Measurements from ENCODE around the gene DYTN.

The DYTN gene

GRCh38 chr2:206683546-206683945 is 34.6 kb downstream of the DYTN start:
- no peaks in the 10 kb centered on the region for H3K36me3 Mint-ChIP-seq
- H3K9me3 Mint-ChIP-seq = no peaks in the 10 kb centered on the region
- H3K27ac Mint-ChIP-seq = no peak overlapping the region
- no peak for DNase-seq
- no peak for ATAC-seq (replicated peaks)
- H3K4me1 Mint-ChIP-seq = no peaks in the 10 kb centered on the region
- peaks cover 9 to 21% of the 10 kb centered on the region in 2 donors for H3K27me3 Mint-ChIP-seq
- H3K4me3 Mint-ChIP-seq = no peak overlapping the region

- Mint-ChIP-seq H3K9me3 (no peaks in the 10 kb centered on the region), H3K27ac (no peak overlapping the region), H3K36me3 (no peaks in the 10 kb centered on the region), H3K4me1 (no peaks in the 10 kb centered on the region), H3K27me3 (peaks cover 9 to 17% of the 10 kb centered on the region in 2 donors), H3K4me3 (no peak overlapping the region)
- ATAC-seq (replicated peaks) (no peak), DNase-seq (no peak)
Measured at GRCh38 chr2:206670531-206671319, 47.5 kb downstream of the DYTN start.

DNA sequence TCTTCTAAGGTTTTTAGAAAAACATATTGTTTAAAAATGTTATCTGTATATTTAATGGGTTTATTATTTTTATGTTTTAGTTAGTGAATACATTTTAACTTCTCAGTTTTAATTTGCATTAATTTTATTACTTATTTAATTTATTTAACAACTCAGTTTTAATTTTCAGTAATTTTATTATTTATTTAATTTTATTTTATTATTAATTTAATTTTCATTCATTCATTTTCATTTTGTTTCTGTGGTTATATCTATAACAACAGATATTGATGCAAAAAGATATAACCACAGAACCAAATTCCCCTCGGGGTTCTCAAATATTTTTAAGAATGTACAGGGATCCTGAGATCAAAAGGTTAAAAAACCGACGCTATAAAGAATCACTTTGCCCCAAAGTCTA is 52.9 kb downstream of the DYTN start:
- DNase-seq = no peak
- no peak overlapping the region for H3K4me3 Mint-ChIP-seq
- no peaks in the 10 kb centered on the region for H3K4me1 Mint-ChIP-seq
- no peaks in the 10 kb centered on the region for H3K36me3 Mint-ChIP-seq
- no peak overlapping the region for H3K27ac Mint-ChIP-seq
- no peaks in the 10 kb centered on the region for H3K9me3 Mint-ChIP-seq
- ATAC-seq (replicated peaks) = no peak
- H3K27me3 Mint-ChIP-seq = peaks cover 17 to 19% of the 10 kb centered on the region in 2 donors

DNA sequence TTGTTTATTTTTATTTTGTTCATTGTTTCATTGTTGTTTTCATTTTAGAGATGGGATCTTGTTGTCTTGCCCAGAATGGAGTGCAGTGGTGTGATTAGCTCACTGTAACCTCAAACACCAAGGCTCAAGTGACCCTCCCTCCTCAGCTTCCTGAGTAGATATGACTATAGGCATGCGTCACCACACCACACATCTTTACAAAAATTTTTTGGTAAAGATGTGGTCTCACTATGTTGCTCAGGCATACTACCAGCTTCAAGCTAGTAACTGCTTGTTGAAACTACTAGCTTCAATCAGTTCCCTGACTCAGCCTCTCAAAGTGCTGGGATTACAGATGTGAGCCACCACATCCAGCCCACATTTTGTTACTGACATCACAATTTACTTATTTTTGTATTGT is 61.1 kb downstream of the DYTN start:
- ATAC-seq (replicated peaks) (no peak), DNase-seq (no peak)
- Mint-ChIP-seq H3K36me3 (no peaks in the 10 kb centered on the region), H3K27me3 (peaks cover 6 to 10% of the 10 kb centered on the region in 2 donors), H3K4me1 (no peaks in the 10 kb centered on the region), H3K27ac (no peak overlapping the region), H3K4me3 (no peak overlapping the region), H3K9me3 (peaks cover 8 to 9% of the 10 kb centered on the region in 2 donors)

DNA sequence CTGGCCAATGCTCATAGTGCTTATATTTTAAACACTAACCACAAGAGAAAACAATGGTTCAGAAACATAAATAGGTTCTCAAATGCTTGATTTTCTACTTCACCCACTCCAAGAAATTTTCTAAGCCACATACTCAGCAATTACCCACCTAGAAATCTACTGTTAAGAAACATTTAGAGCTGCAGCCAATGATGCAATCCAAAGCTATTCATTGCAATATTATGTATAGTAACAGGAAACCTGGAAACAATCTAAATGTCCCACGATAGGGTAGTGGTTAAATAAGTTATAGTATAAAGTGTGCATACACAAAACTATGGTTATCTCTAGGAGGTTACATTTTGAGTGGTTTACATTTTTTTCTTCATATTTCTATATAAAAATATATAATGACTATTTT is 70.2 kb downstream of the DYTN start:
- Mint-ChIP-seq H3K4me3 (no peak overlapping the region), H3K27me3 (peaks cover 6 to 11% of the 10 kb centered on the region in 2 donors), H3K27ac (no peak overlapping the region), H3K36me3 (no peaks in the 10 kb centered on the region), H3K4me1 (no peaks in the 10 kb centered on the region), H3K9me3 (no peaks in the 10 kb centered on the region)
- DNase-seq (no peak), ATAC-seq (replicated peaks) (no peak)

DNA sequence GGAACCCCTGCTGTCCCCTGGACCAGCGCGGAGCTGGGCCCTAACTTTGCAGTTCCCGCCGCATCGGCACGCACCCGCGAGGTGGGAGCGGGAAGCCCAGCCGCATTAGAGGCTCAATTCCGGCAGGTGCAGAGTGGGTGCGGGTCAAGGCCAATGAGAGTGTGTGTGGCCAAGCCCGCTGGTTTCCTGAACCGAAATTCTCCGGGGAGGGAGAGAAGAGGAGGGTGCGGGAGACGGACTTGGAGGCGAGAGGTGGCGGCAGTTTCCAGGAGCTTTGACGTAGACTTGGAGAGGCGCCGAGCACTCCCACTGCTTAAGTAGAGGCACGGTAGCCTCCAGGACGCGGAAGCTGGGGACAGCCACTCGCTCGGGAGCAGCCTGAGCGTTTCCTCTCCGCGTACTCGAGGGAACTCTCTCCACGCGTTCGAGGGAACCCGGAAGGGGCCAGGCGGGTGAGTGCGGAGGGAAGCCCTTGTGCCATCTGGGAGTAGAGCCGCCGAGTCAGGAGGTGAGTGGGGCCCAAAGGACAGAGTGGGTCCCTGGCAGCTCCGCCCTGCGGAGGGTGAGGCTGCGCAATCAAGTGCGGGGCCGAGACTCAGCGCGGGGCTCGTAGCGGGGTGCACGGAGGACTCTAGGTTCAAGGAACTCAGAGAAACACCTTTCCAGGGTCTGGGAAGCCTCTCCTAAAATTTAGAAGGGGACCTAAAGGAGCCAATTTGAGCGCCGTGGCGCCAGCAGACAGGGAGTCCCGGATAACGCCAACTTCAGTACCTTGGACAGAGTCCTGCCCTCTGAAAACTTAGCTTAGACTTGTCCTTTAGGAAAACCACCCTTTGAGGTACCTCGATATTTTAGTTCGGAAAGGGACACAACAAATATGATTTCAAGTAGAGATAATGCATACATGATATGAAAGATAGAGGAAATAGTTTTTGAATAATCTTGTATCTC is 75.8 kb downstream of the DYTN start, which contains the start of gene FAM237A:
Gene FAM237A (plus strand): TSS at position 413 of the 951 bp plus-strand sequence. CDS start 1,750 bp downstream, outside the sequence.
- H3K27me3 Mint-ChIP-seq = peaks cover 10 to 15% of the 10 kb centered on the region in 2 donors
- DNase-seq (no peak), ATAC-seq (replicated peaks) (no peak)
- H3K4me1 Mint-ChIP-seq = no peaks in the 10 kb centered on the region
- H3K9me3 Mint-ChIP-seq = no peaks in the 10 kb centered on the region
- no peak within 1 kb of the TSS for H3K4me3 Mint-ChIP-seq
- H3K36me3 Mint-ChIP-seq = no peaks in the 10 kb centered on the region
- no peak within 1 kb of the TSS for H3K27ac Mint-ChIP-seq

DNA sequence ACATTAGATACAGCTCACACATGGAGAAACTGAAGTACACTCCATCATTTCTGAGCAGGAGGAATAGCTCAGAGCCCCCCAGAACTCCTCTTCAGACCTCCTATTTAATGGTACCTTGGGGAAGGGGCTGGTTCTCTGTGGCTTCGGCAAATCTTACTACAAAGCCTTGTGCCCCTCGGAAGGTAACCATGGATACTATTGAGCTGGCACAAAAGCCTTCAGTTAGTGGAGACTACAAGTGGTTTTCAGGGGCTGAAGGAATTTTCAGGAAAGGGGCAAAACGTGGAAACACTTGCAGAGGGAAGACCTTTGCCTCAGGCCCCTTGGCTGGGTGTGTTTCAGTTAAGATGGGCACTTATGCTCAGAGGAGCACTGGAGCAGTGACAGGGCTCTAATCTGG is 77.0 kb downstream of the DYTN start:
- H3K27ac Mint-ChIP-seq = no peak overlapping the region
- no peaks in the 10 kb centered on the region for H3K4me1 Mint-ChIP-seq
- peaks cover 6 to 15% of the 10 kb centered on the region in 2 donors for H3K27me3 Mint-ChIP-seq
- no peak for DNase-seq
- no peaks in the 10 kb centered on the region for H3K36me3 Mint-ChIP-seq
- no peaks in the 10 kb centered on the region for H3K9me3 Mint-ChIP-seq
- no peak overlapping the region for H3K4me3 Mint-ChIP-seq
- ATAC-seq (replicated peaks) = no peak

DNA sequence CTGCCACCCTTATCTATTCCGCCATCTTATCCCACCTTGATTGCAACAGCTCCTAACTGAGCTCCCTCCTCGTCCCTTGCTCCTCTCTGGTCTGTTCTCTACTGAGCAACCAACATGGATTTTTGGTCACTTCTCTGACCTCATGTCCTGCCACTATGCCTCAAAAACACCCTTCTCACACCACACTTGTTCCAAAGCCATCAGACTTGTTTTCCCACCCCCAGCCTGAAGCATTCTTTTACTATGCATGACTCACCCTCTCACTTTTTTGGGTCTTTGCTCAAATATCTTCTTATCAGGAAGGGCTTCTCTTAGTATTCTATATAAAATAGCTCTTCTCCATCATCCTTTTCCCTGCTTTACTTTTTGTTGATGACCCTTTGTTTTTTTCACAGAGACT is 78.6 kb downstream of the DYTN start:
- Mint-ChIP-seq H3K4me1 (no peaks in the 10 kb centered on the region), H3K9me3 (no peaks in the 10 kb centered on the region), H3K27me3 (peaks cover 6 to 12% of the 10 kb centered on the region in 2 donors), H3K36me3 (no peaks in the 10 kb centered on the region), H3K4me3 (no peak overlapping the region), H3K27ac (no peak overlapping the region)
- DNase-seq (no peak), ATAC-seq (replicated peaks) (no peak)

- Mint-ChIP-seq H3K9me3 (no peaks in the 10 kb centered on the region), H3K4me1 (no peaks in the 10 kb centered on the region), H3K4me3 (no peak overlapping the region), H3K27me3 (peaks cover 5 to 7% of the 10 kb centered on the region in 2 donors), H3K27ac (no peak overlapping the region), H3K36me3 (no peaks in the 10 kb centered on the region)
- ATAC-seq (replicated peaks) (no peak), DNase-seq (no peak)
Measured at GRCh38 chr2:206635015-206635414, 83.2 kb downstream of the DYTN start.

DNA sequence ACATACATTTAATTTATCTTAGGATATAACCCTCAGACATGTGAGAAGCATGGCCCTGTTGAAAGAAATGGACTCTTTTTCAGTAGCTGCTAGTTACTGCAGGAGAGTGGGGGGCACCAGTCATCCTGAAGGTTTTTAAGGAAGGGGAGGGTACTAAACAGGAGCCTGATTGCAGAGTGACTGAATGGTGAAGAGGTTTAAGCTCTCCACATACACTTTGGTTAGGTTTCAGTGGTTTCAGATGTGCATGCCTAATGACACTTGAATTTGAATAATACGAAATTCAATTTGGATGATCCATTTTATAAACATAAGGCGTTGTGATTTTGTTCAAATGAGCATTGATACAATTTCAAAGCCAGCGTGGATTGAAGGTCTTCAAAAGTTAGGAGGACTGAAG is 86.9 kb downstream of the DYTN start:
- no peak overlapping the region for H3K4me3 Mint-ChIP-seq
- ATAC-seq (replicated peaks) = no peak
- peaks cover 0 to 2% of the 10 kb centered on the region in 2 donors for H3K9me3 Mint-ChIP-seq

DNA sequence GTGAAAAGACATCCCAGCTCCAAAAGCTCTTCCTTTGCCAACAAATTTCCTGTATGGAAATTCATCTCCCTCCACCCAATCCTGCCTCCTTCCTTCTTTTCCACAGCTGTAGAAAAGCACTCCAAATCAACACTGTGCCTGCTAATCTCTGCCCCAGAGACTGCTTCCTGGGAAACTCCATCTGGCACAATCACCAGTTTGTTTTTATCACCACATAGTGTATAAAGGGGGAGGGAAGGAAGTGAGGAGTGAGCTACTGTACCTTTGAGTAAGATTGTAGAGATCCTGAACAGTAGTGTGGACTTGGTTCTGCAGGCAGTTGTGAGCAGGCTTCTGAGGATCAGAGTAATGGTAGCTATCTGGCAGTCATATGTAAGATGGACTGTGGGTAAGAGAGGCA is 90.6 kb downstream of the DYTN start:
- DNase-seq = no peak
- Mint-ChIP-seq H3K36me3 (no peaks in the 10 kb centered on the region), H3K27ac (no peak overlapping the region), H3K27me3 (peaks cover 7 to 21% of the 10 kb centered on the region in 2 donors), H3K9me3 (peaks cover 0 to 2% of the 10 kb centered on the region in 2 donors), H3K4me1 (no peaks in the 10 kb centered on the region), H3K4me3 (no peak overlapping the region)
- no peak for ATAC-seq (replicated peaks)

More for the DNA sequence above, 86.9 kb downstream of the DYTN start:
- no peak overlapping the region for H3K27ac Mint-ChIP-seq
- DNase-seq = no peak
- H3K4me1 Mint-ChIP-seq = no peaks in the 10 kb centered on the region
- no peaks in the 10 kb centered on the region for H3K36me3 Mint-ChIP-seq
- peaks cover 7 to 21% of the 10 kb centered on the region in 2 donors for H3K27me3 Mint-ChIP-seq

DNA sequence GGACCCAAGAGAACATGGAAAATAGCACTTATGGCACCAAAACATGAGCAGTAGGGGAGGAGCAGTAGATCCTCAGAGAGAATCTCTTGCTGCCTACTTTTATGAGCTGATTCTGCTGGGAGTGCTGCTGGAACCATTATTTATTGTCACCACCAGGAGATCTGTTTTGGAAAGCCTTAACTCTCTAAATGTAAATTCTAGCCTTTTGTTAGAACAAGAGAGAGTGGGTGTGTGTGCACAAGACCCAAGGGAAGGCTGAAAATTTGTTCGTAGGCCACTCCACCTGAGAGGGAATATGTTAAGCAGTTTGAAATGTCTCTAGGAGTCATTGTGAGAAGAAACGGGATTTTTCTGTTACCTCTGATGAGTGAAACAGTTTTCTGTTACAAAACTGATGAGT is 92.1 kb downstream of the DYTN start:
- no peak for ATAC-seq (replicated peaks)
- H3K36me3 Mint-ChIP-seq = no peaks in the 10 kb centered on the region

GRCh38 chr2:206619011-206619410 is 99.2 kb downstream of the DYTN start:
- H3K27me3 Mint-ChIP-seq = no peaks in the 10 kb centered on the region
- ATAC-seq (replicated peaks) (no peak), DNase-seq (no peak)
- no peak overlapping the region for H3K4me3 Mint-ChIP-seq
- no peak overlapping the region for H3K27ac Mint-ChIP-seq
- no peaks in the 10 kb centered on the region for H3K9me3 Mint-ChIP-seq
- H3K4me1 Mint-ChIP-seq = no peaks in the 10 kb centered on the region
- no peaks in the 10 kb centered on the region for H3K36me3 Mint-ChIP-seq

More for the DNA sequence above, 92.1 kb downstream of the DYTN start:
- Mint-ChIP-seq H3K27ac (no peak overlapping the region), H3K4me3 (no peak overlapping the region), H3K4me1 (no peaks in the 10 kb centered on the region), H3K9me3 (peaks cover 0 to 2% of the 10 kb centered on the region in 2 donors), H3K27me3 (peaks cover 0 to 17% of the 10 kb centered on the region in 2 donors)
- no peak for DNase-seq

- DNase-seq (no peak), ATAC-seq (replicated peaks) (no peak)
- H3K27me3 Mint-ChIP-seq = no peaks in the 10 kb centered on the region
- no peak overlapping the region for H3K27ac Mint-ChIP-seq
- H3K4me3 Mint-ChIP-seq = no peak overlapping the region
- H3K9me3 Mint-ChIP-seq = no peaks in the 10 kb centered on the region
- H3K36me3 Mint-ChIP-seq = no peaks in the 10 kb centered on the region
- no peaks in the 10 kb centered on the region for H3K4me1 Mint-ChIP-seq
Measured at GRCh38 chr2:206616151-206616550, 102.0 kb downstream of the DYTN start.
